8988T (cell line): ENCODE measurements around the gene TRPM8.
A peak's percentile ranks its signal among the peaks of the same experiment; 100 is the strongest.

Experiments used
- DNase-seq: peaks from one replicate; pipeline ENCODE4 v3.0.0; 2011

Gene TRPM8

DNA sequence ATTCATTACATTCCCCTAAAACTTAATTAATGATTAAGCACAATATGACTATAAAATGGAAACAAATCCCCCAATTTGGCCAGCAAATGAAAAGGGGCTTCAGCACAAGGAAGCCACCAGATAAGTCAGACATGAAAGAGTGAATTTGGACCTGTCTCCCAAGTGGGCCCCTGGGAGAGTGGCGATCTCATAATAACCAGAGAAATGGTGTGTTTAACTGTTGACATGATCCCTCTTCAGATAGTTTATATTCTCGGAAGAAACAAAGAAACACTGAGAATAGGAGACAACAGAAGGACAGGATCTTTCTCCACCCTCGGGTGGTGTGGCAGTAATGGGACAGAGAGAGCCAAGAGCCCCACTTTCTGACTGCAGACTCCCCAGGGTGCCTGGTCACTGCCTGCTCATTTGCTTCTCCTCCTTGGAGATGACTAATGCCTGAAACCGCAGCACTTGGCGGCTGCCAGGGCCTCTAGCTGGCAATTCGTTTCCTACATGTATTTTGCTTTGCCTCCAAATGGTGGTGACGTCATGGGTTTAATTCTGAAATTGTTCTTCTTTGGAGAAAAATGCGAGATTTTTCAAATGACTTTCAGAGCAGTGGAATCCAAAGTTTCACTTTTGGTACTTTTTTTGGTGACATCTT is 86.9 kb downstream of the TRPM8 start:
- peak; percentile 44 for DNase-seq

- DNase-seq = no peak
These were observed 88.0 kb downstream of the TRPM8 start for GRCh38 chr2:234005126-234005525.

- DNase-seq = no peak
These were observed 89.3 kb downstream of the TRPM8 start for GRCh38 chr2:234006501-234006900.

GRCh38 chr2:234014427-234014826 is 97.3 kb downstream of the TRPM8 start:
- DNase-seq = no peak

DNA sequence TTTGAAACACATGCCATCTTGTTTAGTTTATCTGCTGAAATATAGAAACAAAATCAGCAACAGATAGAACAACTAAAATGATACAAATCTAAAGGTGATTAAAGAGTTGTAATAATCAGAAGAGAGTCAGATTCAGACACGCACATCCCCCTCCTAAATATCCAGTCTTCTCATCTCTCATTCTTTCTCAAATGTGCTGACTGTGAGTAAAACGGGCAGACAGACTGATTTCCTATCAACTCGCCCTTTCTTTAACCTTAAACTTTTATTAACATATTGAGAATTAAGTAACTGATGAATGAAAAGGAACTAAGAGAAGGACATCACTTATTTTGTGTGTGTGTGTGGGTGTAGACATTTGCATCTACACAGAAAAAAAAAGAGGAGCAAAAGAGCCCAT is 98.7 kb downstream of the TRPM8 start:
- DNase-seq = no peak

DNA sequence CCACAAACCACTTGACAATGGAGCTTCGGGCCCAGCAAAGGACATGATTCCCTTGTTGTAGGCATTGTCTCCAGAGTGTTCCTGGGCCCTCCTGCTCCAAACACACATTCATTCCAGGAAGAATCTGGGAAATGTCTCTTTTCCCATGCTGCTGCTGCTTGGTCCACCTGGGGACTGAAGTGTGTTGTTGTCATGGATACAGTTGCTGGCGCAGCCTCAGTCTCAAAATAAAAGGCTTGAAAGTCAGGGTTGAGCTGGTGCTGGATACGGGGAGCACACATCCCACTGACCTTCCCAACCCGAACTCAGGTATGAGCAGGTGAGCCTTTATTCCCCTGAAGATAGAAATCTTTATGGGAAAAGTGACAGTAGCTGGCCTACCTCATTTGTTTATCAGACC is 102.7 kb downstream of the TRPM8 start:
- DNase-seq = no peak

- no peak for DNase-seq
These were observed 103.2 kb downstream of the TRPM8 start for GRCh38 chr2:234020332-234020731.

DNA sequence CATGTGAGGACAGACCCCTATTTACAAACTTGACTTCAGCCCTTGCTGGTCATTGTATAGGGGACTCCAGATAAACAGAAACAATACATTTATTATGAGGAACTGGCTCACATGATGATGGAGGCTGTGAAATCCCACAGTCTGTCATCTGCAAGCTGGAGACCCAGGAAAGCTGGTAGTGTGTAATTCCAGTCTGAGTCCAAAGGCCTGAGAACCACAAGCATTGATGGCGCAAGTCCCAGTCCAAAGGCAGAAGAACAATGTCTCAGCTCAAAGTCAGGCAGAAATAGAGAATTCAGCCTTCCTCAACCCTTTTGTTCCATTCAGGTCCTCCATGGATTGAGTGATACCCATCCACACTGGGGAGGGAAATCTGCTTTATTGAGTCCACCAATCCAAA is 105.3 kb downstream of the TRPM8 start:
- DNase-seq = no peak

GRCh38 chr2:234024304-234024703 is 107.1 kb downstream of the TRPM8 start:
- no peak for DNase-seq

GRCh38 chr2:234025466-234025865 is 108.3 kb downstream of the TRPM8 start:
- no peak for DNase-seq

DNA sequence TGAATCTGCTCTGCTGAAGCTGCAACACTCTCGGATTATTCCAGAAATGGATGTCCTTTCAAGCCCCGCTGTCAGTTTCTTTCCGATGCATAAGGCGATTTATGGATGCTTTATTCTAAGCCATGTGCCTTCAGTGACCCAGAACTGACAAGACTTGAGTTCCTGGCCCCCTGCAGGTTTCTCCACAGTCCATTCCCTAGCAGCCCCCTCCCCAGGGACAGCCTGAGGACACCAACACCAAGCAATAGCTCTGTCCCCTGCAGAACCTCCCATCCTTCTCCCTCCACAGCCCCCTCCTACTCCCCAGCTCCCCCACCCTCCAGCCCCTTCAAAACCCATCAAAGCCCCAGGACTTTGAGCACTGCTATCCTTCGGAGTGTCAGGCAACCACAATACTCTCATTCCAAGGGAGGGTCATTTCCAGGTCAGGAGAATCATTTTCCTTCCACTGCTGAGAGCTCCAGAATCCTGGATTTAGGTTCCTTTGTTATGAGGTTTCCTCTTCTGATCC is 108.8 kb downstream of the TRPM8 start:
- no peak for DNase-seq

GRCh38 chr2:234026693-234027254 is 109.6 kb downstream of the TRPM8 start:
- no peak for DNase-seq

DNA sequence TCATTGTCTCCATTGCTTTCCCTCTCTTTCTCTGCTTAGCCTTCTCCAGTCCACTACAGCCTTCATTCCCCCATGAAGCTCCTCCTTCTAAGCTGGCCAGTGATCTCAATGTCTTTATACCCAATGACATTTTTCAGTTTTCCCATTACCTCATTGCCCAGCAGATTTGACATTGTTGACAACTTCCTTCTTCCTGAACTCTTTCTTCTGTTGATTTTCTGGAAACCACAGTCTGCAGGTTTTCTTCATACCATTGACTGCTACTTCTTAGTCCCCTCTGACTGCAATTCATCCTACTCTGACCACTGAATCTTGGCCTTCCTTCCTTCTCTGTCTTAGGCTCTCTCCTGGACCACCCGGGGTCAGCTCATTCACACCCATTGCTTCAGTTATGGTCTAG is 110.5 kb downstream of the TRPM8 start:
- no peak for DNase-seq

GRCh38 chr2:234029150-234029733 is 112.1 kb downstream of the TRPM8 start:
- no peak for DNase-seq

GRCh38 chr2:234031207-234031606 is 114.0 kb downstream of the TRPM8 start:
- DNase-seq = no peak

- DNase-seq = no peak
These were observed 115.2 kb downstream of the TRPM8 start for GRCh38 chr2:234032279-234032856.

DNA sequence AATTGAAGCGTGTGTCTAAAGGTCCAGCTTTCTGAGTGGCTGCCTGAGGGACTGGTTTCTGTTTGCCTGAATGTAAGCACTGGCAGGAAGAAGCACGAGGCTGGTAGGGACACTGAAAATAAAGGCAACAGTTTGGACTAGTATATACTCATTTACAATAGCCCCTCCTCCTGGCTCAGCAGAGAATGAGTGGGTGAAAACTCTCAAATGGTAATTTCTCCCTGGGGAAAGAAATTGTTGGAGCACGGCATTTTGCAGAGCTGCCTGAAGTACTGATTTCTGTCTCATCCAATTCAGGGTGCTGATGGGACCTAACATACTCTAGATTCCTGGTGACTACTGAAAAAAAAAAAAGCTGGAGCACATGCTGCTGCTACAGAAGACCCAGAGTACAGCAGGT is 116.0 kb downstream of the TRPM8 start:
- DNase-seq = no peak

DNA sequence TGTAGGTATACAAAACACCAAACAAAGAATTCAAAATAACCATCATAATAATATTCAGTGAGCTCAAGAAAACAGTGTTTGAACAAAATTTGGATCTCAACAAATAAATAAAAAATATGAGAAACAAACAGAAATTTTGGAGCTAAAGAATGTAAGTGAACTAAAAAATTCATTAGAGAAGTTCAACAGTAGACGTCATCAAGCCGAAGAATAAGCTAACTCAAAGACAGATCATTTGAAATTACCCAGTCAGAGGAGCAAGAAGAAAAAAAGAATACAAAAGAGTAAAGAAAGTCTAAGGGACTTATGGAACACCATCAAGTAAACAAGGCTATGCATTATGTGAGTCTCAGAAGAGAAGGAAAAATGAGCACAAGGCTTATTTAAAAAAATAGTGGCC is 116.7 kb downstream of the TRPM8 start:
- no peak for DNase-seq

GRCh38 chr2:234038076-234038802 is 121.1 kb downstream of the TRPM8 start:
- DNase-seq = no peak

GRCh38 chr2:234044157-234044556 is 127.0 kb downstream of the TRPM8 start:
- no peak for DNase-seq

- DNase-seq = no peak
These were observed 129.3 kb downstream of the TRPM8 start for GRCh38 chr2:234046521-234046920.

- no peak for DNase-seq
These were observed 130.2 kb downstream of the TRPM8 start for GRCh38 chr2:234047361-234047760.

GRCh38 chr2:234048049-234048448 is 130.9 kb downstream of the TRPM8 start:
- no peak for DNase-seq
